Measurements from ENCODE around the gene PEX14. TPM values are rescaled to one million over a fixed set of nuclear protein-coding genes. Genes with fewer than 3 reads are reported as not detected.

PEX14 gene
- total RNA-seq, 1 donor from 2014 or later: 19.2 TPM

DNA sequence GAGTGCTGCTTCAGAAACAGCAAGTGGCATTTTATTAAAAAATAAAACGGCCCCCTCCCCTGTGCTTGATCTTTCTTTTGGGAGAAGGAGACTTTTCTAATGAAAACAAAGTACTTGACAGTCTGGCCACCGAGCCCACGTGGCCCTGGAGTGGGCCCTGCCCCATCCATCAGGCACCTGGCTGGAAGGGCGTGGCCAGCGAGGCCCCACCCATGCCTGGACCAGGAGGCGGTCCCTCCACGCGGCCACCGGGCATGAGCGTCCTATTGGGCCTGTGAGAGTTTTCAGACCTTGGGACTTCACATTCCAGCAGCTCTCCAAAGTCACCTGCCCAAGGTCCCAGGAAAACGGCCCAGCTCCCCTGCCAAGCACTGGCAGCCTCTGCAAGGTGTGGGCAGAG, 177.0 kb downstream of the PEX14 start:
- DNase-seq (ENCODE audit: low read depth): no peak
- no peak overlapping the region for H3K4me3 ChIP-seq (ENCODE audit: low read depth, low read length)
- no peak for TF ChIP-seq CTCF (conservative IDR thresholded peaks at IDR 0.05; ENCODE audit: low read depth, low read length)

- TF ChIP-seq CTCF (conservative IDR thresholded peaks at IDR 0.05; ENCODE audit: low read depth, low read length): no peak
Observed at GRCh38 chr1:10652626-10653025, 177.9 kb downstream of the PEX14 start.

DNA sequence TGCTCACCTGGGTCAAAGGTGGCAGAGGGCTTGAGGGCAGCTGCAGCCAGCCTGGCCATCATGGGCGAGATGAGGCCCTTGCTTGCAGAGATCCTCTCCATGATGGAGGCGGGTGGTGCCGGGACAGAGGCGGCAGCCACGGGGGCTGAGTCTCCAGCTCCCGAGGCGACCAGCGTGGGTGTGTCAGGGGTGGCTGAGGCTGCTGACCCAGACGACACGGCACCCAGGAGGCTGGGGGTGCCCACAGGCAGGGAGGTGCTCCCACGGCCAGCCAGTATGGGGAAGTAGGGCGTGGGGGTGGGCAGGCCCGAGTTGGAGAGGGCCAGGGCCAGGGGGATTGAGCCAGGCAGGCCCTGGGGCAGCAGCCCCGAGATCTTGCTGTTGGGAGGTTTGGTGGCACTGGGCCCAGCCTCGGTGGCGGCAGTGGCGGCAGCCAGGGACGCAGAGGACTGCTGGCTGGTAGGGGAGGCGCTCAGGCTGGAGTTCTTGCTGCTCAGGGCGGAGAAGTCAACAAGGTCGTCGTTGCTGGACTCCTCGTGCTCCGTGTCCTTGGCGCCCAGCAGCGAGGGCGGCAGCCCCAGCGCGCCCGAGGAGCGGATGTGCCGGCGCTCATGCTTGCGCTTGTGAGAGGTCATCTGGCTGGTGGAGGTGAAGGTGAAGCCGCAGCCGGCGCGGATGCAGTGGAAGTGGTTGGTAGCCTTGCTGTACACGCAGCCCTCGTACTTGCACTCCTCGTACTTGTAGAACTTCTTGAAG, 178.8 kb downstream of the PEX14 start:
- TF ChIP-seq CTCF (conservative IDR thresholded peaks at IDR 0.05; ENCODE audit: low read depth, low read length): no peak
- no peak for DNase-seq (ENCODE audit: low read depth)
- H3K4me3 ChIP-seq (ENCODE audit: low read depth, low read length): no peak overlapping the region

More at GRCh38 chr1:10652626-10653025, 177.9 kb downstream of the PEX14 start:
- H3K4me3 ChIP-seq (ENCODE audit: low read depth, low read length): no peak overlapping the region
- DNase-seq (ENCODE audit: low read depth): no peak

- no peak for DNase-seq (ENCODE audit: low read depth)
- no peak overlapping the region for H3K4me3 ChIP-seq (ENCODE audit: low read depth, low read length)
- TF ChIP-seq CTCF (conservative IDR thresholded peaks at IDR 0.05; ENCODE audit: low read depth, low read length): no peak
Observed at GRCh38 chr1:10655002-10655401, 180.3 kb downstream of the PEX14 start.

DNA sequence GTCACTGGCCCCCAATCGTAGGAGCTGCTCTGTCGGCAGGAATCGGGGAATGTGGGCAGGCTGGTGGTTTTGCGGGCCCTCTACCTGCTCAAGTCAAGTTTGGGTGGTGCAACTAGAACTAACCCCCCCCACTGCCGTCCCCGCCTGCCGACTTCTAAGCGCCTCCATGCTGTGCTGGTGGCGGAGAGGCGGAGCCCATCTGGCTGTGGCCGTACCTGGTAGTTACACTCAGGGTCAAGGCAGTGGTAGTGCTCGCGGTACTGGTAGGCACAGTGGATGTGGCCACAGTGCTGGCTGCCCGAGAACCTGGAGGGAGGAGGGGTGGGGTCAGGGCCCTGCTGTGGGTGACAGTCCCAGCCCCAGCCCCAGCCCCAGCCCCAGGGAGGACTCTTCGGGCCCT, 181.7 kb downstream of the PEX14 start:
- no peak for DNase-seq (ENCODE audit: low read depth)
- H3K4me3 ChIP-seq (ENCODE audit: low read depth, low read length): no peak overlapping the region
- TF ChIP-seq CTCF (conservative IDR thresholded peaks at IDR 0.05; ENCODE audit: low read depth, low read length): no peak

GRCh38 chr1:10657088-10657847, 182.5 kb downstream of the PEX14 start:
- H3K4me3 ChIP-seq (ENCODE audit: low read depth, low read length): no peak overlapping the region
- DNase-seq (ENCODE audit: low read depth): no peak
- no peak for TF ChIP-seq CTCF (conservative IDR thresholded peaks at IDR 0.05; ENCODE audit: low read depth, low read length)

Data from epithelial cell of proximal tubule (primary cell).